Lung (tissue), 12 donors: Measurements from ENCODE around the gene RNF227. TPM values are rescaled to one million over a fixed set of nuclear protein-coding genes. Genes with fewer than 3 reads are reported as not detected.

ENCODE experiments used
- ATAC-seq: fragments of 200-7000 bp; cut with Tn5 transposase; one replicate; pipeline ENCODE4 v1.9.1; 2020; ENCODE audit warnings: moderate number of reproducible peaks; ENCODE audit not compliant: insufficient read depth, low FRiP score
- DNase-seq, 3 donors: peaks; one replicate each; pipeline ENCODE4 v3.0.0-alpha.2; 2013 to 2017
- H3K27ac ChIP-seq, 2 donors: one replicate each; pipeline ENCODE4 v1.5.1; 2013; ENCODE audit warnings: mild to moderate bottlenecking in 2 of 2, moderate library complexity in 2 of 2, control low read depth in 1 of 2, inconsistent platforms in 1 of 2, low read depth in 1 of 2, low read length in 1 of 2
- H3K27me3 ChIP-seq, 3 donors: one replicate each; pipeline ENCODE4 v1.5.1; 2013; ENCODE audit warnings: low read length in 2 of 3; ENCODE audit not compliant: control insufficient read depth in 3 of 3, insufficient read depth in 3 of 3
- H3K36me3 ChIP-seq, 4 donors: one replicate each; pipeline ENCODE4 v1.5.1; 2013; ENCODE audit warnings: low read length in 4 of 4, mild to moderate bottlenecking in 1 of 4, moderate library complexity in 1 of 4; ENCODE audit not compliant: control insufficient read depth in 4 of 4, insufficient read depth in 4 of 4
- H3K4me1 ChIP-seq, 5 donors: one replicate each; pipeline ENCODE4 v1.5.1; 2013; ENCODE audit warnings: low read length in 5 of 5, mild to moderate bottlenecking in 2 of 5, moderate library complexity in 1 of 5; ENCODE audit not compliant: control insufficient read depth in 5 of 5, insufficient read depth in 5 of 5
- H3K4me3 ChIP-seq: one replicate; pipeline ENCODE4 v1.5.1; 2013; ENCODE audit warnings: mild to moderate bottlenecking, control low read depth, moderate library complexity
- H3K9ac ChIP-seq, 2 donors: one replicate each; pipeline ENCODE4 v1.5.1; 2013; ENCODE audit warnings: low read length in 2 of 2, control low read depth in 1 of 2; ENCODE audit not compliant: insufficient read depth in 1 of 2
- H3K9me3 ChIP-seq, 4 donors: one replicate each; pipeline ENCODE4 v1.5.1; 2013; ENCODE audit warnings: low read length in 3 of 4, mild to moderate bottlenecking in 1 of 4, moderate library complexity in 1 of 4; ENCODE audit not compliant: control insufficient read depth in 4 of 4, insufficient read depth in 3 of 4
- CTCF ChIP-seq: IDR thresholded peaks from 2 replicates; pipeline ENCODE4 v1.5.1; 2012; ENCODE audit warnings: mild to moderate bottlenecking; ENCODE audit errors: control extremely low read depth, extremely low read depth
- WGBS, 2 donors: extraction: QIAGEN DNeasy Blood & Tissue Kit; methylation state at CpG; one replicate each; pipeline ENCODE4 v1.1.7; 2013; 5-methylcytosine and 5-hydroxymethylcytosine counted together
- polyA plus RNA-seq, 2 donors: library from polyadenylated mRNA; stranded (reverse); fragments of 200-250 nt; gene quantifications; one replicate each; pipeline ENCODE4 v1.2.1, GENCODE V29; 2013
- total RNA-seq, 2 donors: library from RNA; depleted of rRNA in 1 of 2; stranded (reverse); fragments of >200 nt in 1 of 2; gene quantifications; one replicate each; pipeline ENCODE4 v1.2.1, GENCODE V29; 2014 to 2021
- donor health status: control.
- donor health status: control.
- donor health status: Bipolar disorder and iron deficiency.
- donor health status: healthy.
- donor health status: DM: yes; HTN: yes; CAD: no.

RNF227 gene
- total and polyA plus RNA-seq, 4 donors, result 4.1 to 8.0 (median 5.7) TPM

GRCh38 chr17:7882068-7882467 lies 34.0 kb downstream of the RNF227 start:
- no peak for TF ChIP-seq CTCF
- WGBS, 2 donors, result 68 to 74% methylated on average over 7 of the region's 7 CpGs
- no peak overlapping the region for H3K9ac ChIP-seq
- no peaks in the 10 kb centered on the region for H3K27me3 ChIP-seq
- peak overlapping the region in 1 of 2 donors; percentile 17 for H3K27ac ChIP-seq
- H3K4me3 ChIP-seq, result no peak overlapping the region
- no peaks in the 10 kb centered on the region for H3K9me3 ChIP-seq
- DNase-seq, result no peak
- H3K36me3 ChIP-seq, result peaks cover 0 to 17% (median 12%) of the 10 kb centered on the region in 4 donors
- peaks cover 0 to 39% (median 5%) of the 10 kb centered on the region in 5 donors for H3K4me1 ChIP-seq
- ATAC-seq, result no peak

- Histone ChIP-seq H3K4me1 (peaks cover 0 to 33% (median 5%) of the 10 kb centered on the region in 5 donors), H3K27ac (peak overlapping the region in 1 of 2 donors; percentile 10), H3K27me3 (no peaks in the 10 kb centered on the region), H3K4me3 (no peak overlapping the region), H3K9ac (no peak overlapping the region), H3K36me3 (peaks cover 0 to 17% (median 12%) of the 10 kb centered on the region in 4 donors), H3K9me3 (no peaks in the 10 kb centered on the region)
- DNase-seq (no peak), ATAC-seq (no peak)
- no peak for TF ChIP-seq CTCF
- WGBS, 2 donors, result 42 to 47% methylated on average over 7 of the region's 7 CpGs
Measured at GRCh38 chr17:7881276-7882054, 34.6 kb downstream of the RNF227 start.

GRCh38 chr17:7880076-7880868 lies 35.8 kb downstream of the RNF227 start:
- no peak for DNase-seq
- WGBS, 2 donors, result 62 to 84% methylated on average over 3 of the region's 3 CpGs
- peaks cover 0 to 19% (median 12%) of the 10 kb centered on the region in 4 donors for H3K36me3 ChIP-seq
- H3K9ac ChIP-seq, result no peak overlapping the region
- H3K9me3 ChIP-seq, result no peaks in the 10 kb centered on the region
- TF ChIP-seq CTCF, result no peak
- peaks cover 0 to 29% (median 5%) of the 10 kb centered on the region in 5 donors for H3K4me1 ChIP-seq
- no peaks in the 10 kb centered on the region for H3K27me3 ChIP-seq
- H3K27ac ChIP-seq, result peak overlapping the region in 1 of 2 donors; percentile 40
- ATAC-seq, result no peak
- no peak overlapping the region for H3K4me3 ChIP-seq
